ENCODE measurements around the gene LRRC53. TPM values are rescaled to one million over a fixed set of nuclear protein-coding genes. Genes with fewer than 3 reads are reported as not detected.
A peak's percentile ranks its signal among the peaks of the same experiment; 100 is the strongest.

Gene LRRC53
- polyA plus RNA-seq, 1 donor: 0.25 TPM

- Histone ChIP-seq H3K27ac (ENCODE audit: low read length) (no peak overlapping the region), H3K4me3 (ENCODE audit: low read length) (no peak overlapping the region), H3K27me3 (ENCODE audit: control insufficient read depth, insufficient read depth, low read length) (no peaks in the 10 kb centered on the region), H3K9me3 (ENCODE audit: control insufficient read depth, low read depth, low read length) (no peaks in the 10 kb centered on the region), H3K4me1 (ENCODE audit: control insufficient read depth, insufficient read depth, low read length) (no peaks in the 10 kb centered on the region), H3K36me3 (ENCODE audit: control insufficient read depth, insufficient read depth, low read length) (no peaks in the 10 kb centered on the region)
- no peak for DNase-seq
- WGBS (ENCODE audit: insufficient coverage, low lambda C conversion rate): no CpG with 5 or more reads among the region's 2 CpGs
Observed at GRCh38 chr1:74523873-74524480, 11.6 kb upstream of the LRRC53 start.

GRCh38 chr1:74522148-74522547 lies 9.7 kb upstream of the LRRC53 start:
- DNase-seq: no peak

GRCh38 chr1:74517599-74518051 lies 5.2 kb upstream of the LRRC53 start:
- DNase-seq: no peak
- Histone ChIP-seq H3K27me3 (ENCODE audit: control insufficient read depth, insufficient read depth, low read length) (no peaks in the 10 kb centered on the region), H3K4me1 (ENCODE audit: control insufficient read depth, insufficient read depth, low read length) (no peaks in the 10 kb centered on the region), H3K9me3 (ENCODE audit: control insufficient read depth, low read depth, low read length) (no peaks in the 10 kb centered on the region), H3K27ac (ENCODE audit: low read length) (no peak overlapping the region), H3K4me3 (ENCODE audit: low read length) (no peak overlapping the region), H3K36me3 (ENCODE audit: control insufficient read depth, insufficient read depth, low read length) (no peaks in the 10 kb centered on the region)
- 81% methylated on average over 3 of the region's 6 CpGs for WGBS (ENCODE audit: insufficient coverage, low lambda C conversion rate)

More at GRCh38 chr1:74522148-74522547, 9.7 kb upstream of the LRRC53 start:
- Histone ChIP-seq H3K27ac (ENCODE audit: low read length) (no peak overlapping the region), H3K4me1 (ENCODE audit: control insufficient read depth, insufficient read depth, low read length) (no peaks in the 10 kb centered on the region), H3K4me3 (ENCODE audit: low read length) (no peak overlapping the region), H3K36me3 (ENCODE audit: control insufficient read depth, insufficient read depth, low read length) (no peaks in the 10 kb centered on the region), H3K27me3 (ENCODE audit: control insufficient read depth, insufficient read depth, low read length) (no peaks in the 10 kb centered on the region), H3K9me3 (ENCODE audit: control insufficient read depth, low read depth, low read length) (no peaks in the 10 kb centered on the region)
- 40% methylated on average over 1 of the region's 4 CpGs for WGBS (ENCODE audit: insufficient coverage, low lambda C conversion rate)

GRCh38 chr1:74513411-74514300 lies 1.2 kb upstream of the LRRC53 start:
- H3K27me3 ChIP-seq (ENCODE audit: control insufficient read depth, insufficient read depth, low read length): no peaks in the 10 kb centered on the region
- 83% methylated on average over 4 of the region's 8 CpGs for WGBS (ENCODE audit: insufficient coverage, low lambda C conversion rate)
- DNase-seq: no peak
- no peaks in the 10 kb centered on the region for H3K4me1 ChIP-seq (ENCODE audit: control insufficient read depth, insufficient read depth, low read length)
- no peaks in the 10 kb centered on the region for H3K36me3 ChIP-seq (ENCODE audit: control insufficient read depth, insufficient read depth, low read length)
- H3K9me3 ChIP-seq (ENCODE audit: control insufficient read depth, low read depth, low read length): no peaks in the 10 kb centered on the region
- no peak overlapping the region for H3K27ac ChIP-seq (ENCODE audit: low read length)
- H3K4me3 ChIP-seq (ENCODE audit: low read length): no peak overlapping the region

GRCh38 chr1:74508449-74508848 lies 4.0 kb downstream of the LRRC53 start:
- H3K9me3 ChIP-seq (ENCODE audit: control insufficient read depth, low read depth, low read length): no peaks in the 10 kb centered on the region
- WGBS (ENCODE audit: insufficient coverage, low lambda C conversion rate): 60% methylated on average over 1 of the region's 3 CpGs
- H3K36me3 ChIP-seq (ENCODE audit: control insufficient read depth, insufficient read depth, low read length): no peaks in the 10 kb centered on the region
- no peaks in the 10 kb centered on the region for H3K4me1 ChIP-seq (ENCODE audit: control insufficient read depth, insufficient read depth, low read length)
- no peak overlapping the region for H3K27ac ChIP-seq (ENCODE audit: low read length)
- DNase-seq: no peak
- peaks cover 3% of the 10 kb centered on the region for H3K27me3 ChIP-seq (ENCODE audit: control insufficient read depth, insufficient read depth, low read length)
- H3K4me3 ChIP-seq (ENCODE audit: low read length): no peak overlapping the region

- WGBS (ENCODE audit: insufficient coverage, low lambda C conversion rate): 69% methylated on average over 4 of the region's 8 CpGs
- no peak for DNase-seq
- Histone ChIP-seq H3K4me1 (ENCODE audit: control insufficient read depth, insufficient read depth, low read length) (no peaks in the 10 kb centered on the region), H3K9me3 (ENCODE audit: control insufficient read depth, low read depth, low read length) (no peaks in the 10 kb centered on the region), H3K27me3 (ENCODE audit: control insufficient read depth, insufficient read depth, low read length) (peaks cover 3% of the 10 kb centered on the region), H3K4me3 (ENCODE audit: low read length) (no peak overlapping the region), H3K27ac (ENCODE audit: low read length) (peak overlapping the region; percentile 0), H3K36me3 (ENCODE audit: control insufficient read depth, insufficient read depth, low read length) (no peaks in the 10 kb centered on the region)
Observed at GRCh38 chr1:74505928-74506710, 6.3 kb downstream of the LRRC53 start.

GRCh38 chr1:74504933-74505512 lies 7.4 kb downstream of the LRRC53 start:
- no peaks in the 10 kb centered on the region for H3K9me3 ChIP-seq (ENCODE audit: control insufficient read depth, low read depth, low read length)
- no peak overlapping the region for H3K4me3 ChIP-seq (ENCODE audit: low read length)
- no CpG with 5 or more reads among the region's 11 CpGs for WGBS (ENCODE audit: insufficient coverage, low lambda C conversion rate)
- peak; percentile 42 to 47 for DNase-seq
- H3K27me3 ChIP-seq (ENCODE audit: control insufficient read depth, insufficient read depth, low read length): peaks cover 3% of the 10 kb centered on the region
- H3K27ac ChIP-seq (ENCODE audit: low read length): peak overlapping the region; percentile 32
- H3K36me3 ChIP-seq (ENCODE audit: control insufficient read depth, insufficient read depth, low read length): no peaks in the 10 kb centered on the region
- H3K4me1 ChIP-seq (ENCODE audit: control insufficient read depth, insufficient read depth, low read length): no peaks in the 10 kb centered on the region

GRCh38 chr1:74504125-74504932 lies 8.1 kb downstream of the LRRC53 start:
- H3K27ac ChIP-seq (ENCODE audit: low read length): peak overlapping the region; percentile 32
- peaks cover 3% of the 10 kb centered on the region for H3K27me3 ChIP-seq (ENCODE audit: control insufficient read depth, insufficient read depth, low read length)

GRCh38 chr1:74502858-74503257 lies 9.6 kb downstream of the LRRC53 start:
- H3K4me3 ChIP-seq (ENCODE audit: low read length): no peak overlapping the region
- DNase-seq: no peak
- H3K27me3 ChIP-seq (ENCODE audit: control insufficient read depth, insufficient read depth, low read length): peaks cover 3% of the 10 kb centered on the region
- H3K36me3 ChIP-seq (ENCODE audit: control insufficient read depth, insufficient read depth, low read length): no peaks in the 10 kb centered on the region
- WGBS (ENCODE audit: insufficient coverage, low lambda C conversion rate): no CpG with 5 or more reads among the region's 2 CpGs
- H3K9me3 ChIP-seq (ENCODE audit: control insufficient read depth, low read depth, low read length): no peaks in the 10 kb centered on the region
- H3K27ac ChIP-seq (ENCODE audit: low read length): no peak overlapping the region
- no peaks in the 10 kb centered on the region for H3K4me1 ChIP-seq (ENCODE audit: control insufficient read depth, insufficient read depth, low read length)

More at GRCh38 chr1:74504125-74504932, 8.1 kb downstream of the LRRC53 start:
- 100% methylated on average over 1 of the region's 15 CpGs for WGBS (ENCODE audit: insufficient coverage, low lambda C conversion rate)
- Histone ChIP-seq H3K36me3 (ENCODE audit: control insufficient read depth, insufficient read depth, low read length) (no peaks in the 10 kb centered on the region), H3K4me1 (ENCODE audit: control insufficient read depth, insufficient read depth, low read length) (no peaks in the 10 kb centered on the region), H3K4me3 (ENCODE audit: low read length) (no peak overlapping the region), H3K9me3 (ENCODE audit: control insufficient read depth, low read depth, low read length) (no peaks in the 10 kb centered on the region)
- peak; percentile 16 to 39 for DNase-seq
